ENCODE data around the gene ITGA5.

The ITGA5 gene

DNA sequence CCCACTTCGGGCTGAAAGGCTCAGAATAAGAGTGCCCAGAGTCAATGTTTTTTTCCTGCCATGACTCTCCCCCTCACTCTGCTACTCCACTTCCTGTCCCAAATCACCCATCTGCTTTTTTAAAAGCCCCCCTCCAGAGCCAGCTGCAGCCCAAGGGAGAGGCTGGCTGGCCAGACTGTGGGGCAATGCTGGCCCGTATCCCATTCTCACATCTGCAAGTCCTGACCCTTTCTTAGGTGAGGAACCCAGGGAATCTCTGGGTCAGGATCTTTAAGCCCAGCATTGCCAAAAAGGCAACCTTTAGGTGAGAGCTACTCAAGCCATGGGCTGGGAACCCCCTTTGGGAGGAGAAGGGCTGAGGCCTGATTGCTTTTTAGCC is 1.7 kb upstream of the ITGA5 start:
- no peaks in the 10 kb centered on the region for H3K9me3 ChIP-seq (ENCODE audit: control insufficient read depth, low read length)
- no peak overlapping the region for H3K4me3 ChIP-seq (ENCODE audit: extremely low read depth, insufficient read depth, low read length, poor library complexity, severe bottlenecking)
- 13 to 33% methylated on average over 2 of the region's 2 CpGs for WGBS, 2 experiments (ENCODE audit: insufficient coverage in 2 of 2)
- peaks cover 11% of the 10 kb centered on the region for H3K36me3 ChIP-seq (ENCODE audit: control insufficient read depth, insufficient read depth, low read length)
- H3K27ac ChIP-seq (ENCODE audit: low read depth, low read length, severe bottlenecking), result peak overlapping the region; percentile 85
- H3K4me1 ChIP-seq (ENCODE audit: control insufficient read depth, insufficient read depth, low read length, poor library complexity, severe bottlenecking), result peaks cover 51% of the 10 kb centered on the region

DNA sequence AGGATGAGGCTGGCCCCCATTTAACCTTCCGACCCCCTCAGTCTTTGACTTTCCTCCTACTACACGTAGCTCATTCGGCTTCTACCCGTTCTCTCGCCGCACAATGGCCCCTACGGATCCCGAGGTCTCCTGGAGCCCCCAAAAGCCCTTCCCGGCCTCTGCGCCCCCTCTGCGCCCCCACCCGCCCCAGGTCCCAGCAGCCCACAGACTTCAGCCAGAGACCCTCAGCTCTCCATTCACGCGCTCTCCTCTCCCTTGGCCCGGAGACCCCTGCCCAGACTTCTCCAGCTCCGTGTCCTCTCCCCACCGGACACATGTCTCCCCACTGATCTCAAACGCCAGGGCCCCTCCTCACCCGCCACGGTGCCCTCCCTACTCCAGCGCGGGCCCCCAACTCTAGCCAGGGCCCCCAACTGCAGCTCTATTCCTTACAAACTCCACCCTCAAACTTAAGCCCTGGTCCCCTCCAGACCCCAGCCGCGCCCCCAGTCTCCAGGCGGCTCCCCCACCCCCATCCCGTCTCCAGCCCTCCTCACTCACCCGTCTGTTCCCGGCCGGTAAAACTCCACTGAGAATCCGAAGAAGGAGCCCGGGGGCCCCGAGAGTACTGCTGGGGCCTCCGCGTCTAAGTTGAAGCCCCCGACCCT is 502 bp downstream of the ITGA5 start:
- Histone ChIP-seq H3K9me3 (ENCODE audit: control insufficient read depth, low read length) (no peaks in the 10 kb centered on the region), H3K4me3 (ENCODE audit: extremely low read depth, insufficient read depth, low read length, poor library complexity, severe bottlenecking) (peak overlapping the region; percentile 100), H3K4me1 (ENCODE audit: control insufficient read depth, insufficient read depth, low read length, poor library complexity, severe bottlenecking) (peaks cover 63% of the 10 kb centered on the region), H3K27ac (ENCODE audit: low read depth, low read length, severe bottlenecking) (peak overlapping the region; percentile 91), H3K36me3 (ENCODE audit: control insufficient read depth, insufficient read depth, low read length) (peaks cover 29% of the 10 kb centered on the region)
- 0% methylated on average over 20 to 22 of the region's 35 CpGs for WGBS, 2 experiments (ENCODE audit: insufficient coverage in 2 of 2)

DNA sequence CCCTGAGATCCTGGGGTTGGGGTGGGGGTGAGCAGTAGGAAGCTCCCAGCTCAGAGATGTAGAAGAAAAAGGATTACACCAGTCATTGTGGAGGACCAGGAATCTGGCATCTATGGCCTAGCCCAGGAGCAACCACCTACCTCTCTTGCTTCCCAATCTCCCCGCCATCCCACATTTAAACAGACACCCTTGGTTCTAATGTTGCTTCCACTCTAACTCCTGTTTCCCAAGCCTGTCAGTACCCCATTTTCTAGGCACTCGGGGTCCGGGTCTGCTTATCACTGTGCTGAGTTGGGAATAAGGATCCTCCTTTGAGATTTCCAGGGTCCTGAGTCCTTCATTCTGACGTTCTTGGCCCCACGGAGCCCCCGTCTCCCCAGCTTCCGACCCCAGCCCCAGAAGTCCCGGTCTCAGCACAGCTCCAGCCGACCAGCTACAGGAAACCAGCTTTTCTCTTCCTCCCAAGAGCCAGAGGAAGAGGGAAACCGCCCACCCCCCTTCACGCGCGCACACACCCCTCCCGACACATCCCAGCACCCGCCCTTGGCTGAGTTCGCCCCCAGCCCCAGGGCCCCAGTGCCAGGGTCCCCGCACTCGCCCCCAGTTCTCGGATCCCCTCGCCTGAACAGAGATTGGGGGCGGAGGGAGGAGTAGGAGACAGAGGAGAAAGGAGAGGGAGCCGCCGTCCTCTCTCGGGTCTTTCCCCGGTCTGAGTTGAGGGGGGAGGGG is 1.2 kb downstream of the ITGA5 start:
- Histone ChIP-seq H3K4me1 (ENCODE audit: control insufficient read depth, insufficient read depth, low read length, poor library complexity, severe bottlenecking) (peaks cover 65% of the 10 kb centered on the region), H3K36me3 (ENCODE audit: control insufficient read depth, insufficient read depth, low read length) (peaks cover 36% of the 10 kb centered on the region), H3K4me3 (ENCODE audit: extremely low read depth, insufficient read depth, low read length, poor library complexity, severe bottlenecking) (peak overlapping the region; percentile 100), H3K27ac (ENCODE audit: low read depth, low read length, severe bottlenecking) (peak overlapping the region; percentile 91), H3K9me3 (ENCODE audit: control insufficient read depth, low read length) (no peaks in the 10 kb centered on the region)
- 7 to 9% methylated on average over 4 to 9 of the region's 25 CpGs for WGBS, 2 experiments (ENCODE audit: insufficient coverage in 2 of 2)

DNA sequence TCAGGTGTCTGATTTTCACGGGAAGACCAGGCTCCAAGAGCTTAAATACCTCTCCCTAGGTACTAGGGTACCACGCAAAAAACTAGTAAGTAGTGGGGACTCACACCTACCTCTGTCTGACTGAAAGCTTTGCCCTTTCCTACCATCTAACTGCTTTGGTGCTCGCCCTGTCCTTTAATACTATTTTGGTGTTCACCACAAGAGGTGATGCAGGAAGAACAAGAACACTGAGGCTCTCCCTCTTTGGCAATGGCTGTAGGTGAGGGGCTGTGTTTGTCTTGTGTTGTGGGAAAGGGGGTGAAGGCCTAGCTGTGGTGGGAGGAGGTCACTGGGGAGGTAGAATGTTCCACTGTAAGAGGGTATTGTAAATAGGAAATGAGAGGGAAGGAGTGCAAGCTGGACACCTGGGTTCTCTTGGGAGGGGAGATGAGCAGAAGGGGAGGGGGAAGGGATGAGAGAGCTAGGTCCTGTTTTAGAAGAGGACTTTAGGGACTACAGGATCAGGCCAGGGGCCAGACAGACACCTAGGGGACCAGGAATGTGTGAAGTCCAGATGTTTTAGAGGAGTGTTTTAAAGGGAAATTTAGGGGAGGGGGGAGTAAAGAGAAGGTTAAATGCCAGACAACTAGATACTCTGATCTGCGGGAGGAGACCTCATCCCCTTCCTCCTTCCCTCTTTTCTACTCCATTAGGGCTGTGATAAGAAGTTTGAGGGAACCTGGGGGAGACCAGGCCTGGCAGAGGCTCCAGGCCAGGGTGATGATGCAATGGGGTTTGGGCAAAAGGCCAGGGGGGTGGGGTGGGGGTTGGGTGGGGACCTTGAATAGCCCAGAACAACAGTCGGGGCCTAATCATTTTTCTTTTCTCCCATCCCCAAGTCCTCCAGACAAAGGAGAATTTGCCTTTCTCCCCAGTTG is 2.1 kb downstream of the ITGA5 start:
- H3K4me3 ChIP-seq (ENCODE audit: extremely low read depth, insufficient read depth, low read length, poor library complexity, severe bottlenecking), result peak overlapping the region; percentile 100

DNA sequence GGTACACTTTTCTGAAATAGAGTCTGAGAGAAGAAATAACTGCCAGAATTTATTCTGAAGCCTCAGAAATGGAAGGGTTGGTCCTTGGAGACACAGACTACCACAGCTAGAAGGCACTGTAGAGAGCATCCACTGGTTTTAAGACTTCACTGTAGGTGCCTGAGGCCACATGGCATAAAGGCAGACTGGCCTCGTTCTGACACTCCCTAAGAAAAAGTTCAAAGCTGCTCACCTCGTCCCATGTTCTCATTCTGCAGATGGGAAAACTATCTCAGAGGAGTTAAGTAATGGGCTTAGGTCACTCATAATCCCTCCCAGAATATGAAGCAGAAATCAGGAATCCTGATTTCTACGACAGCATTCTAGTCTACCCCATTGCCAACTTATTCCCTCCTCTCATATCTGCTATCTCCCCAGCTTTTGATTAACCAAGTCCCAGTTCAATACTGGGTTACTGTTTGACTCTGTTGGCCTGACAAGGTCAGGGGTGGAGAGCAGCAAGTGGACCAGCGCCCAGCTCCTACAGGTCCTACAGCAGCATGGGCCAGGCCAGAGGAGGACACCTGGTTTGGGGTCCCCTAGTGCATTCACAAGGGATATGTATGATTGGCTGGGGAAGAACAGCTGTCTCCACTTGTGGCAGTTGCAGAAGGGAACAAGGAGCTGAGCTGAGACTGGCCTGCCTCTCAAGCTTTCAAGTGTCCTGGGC is 3.7 kb downstream of the ITGA5 start:
- peaks cover 61% of the 10 kb centered on the region for H3K36me3 ChIP-seq (ENCODE audit: control insufficient read depth, insufficient read depth, low read length)
- WGBS, 2 experiments (ENCODE audit: insufficient coverage in 2 of 2), result 70 to 95% methylated on average over 2 to 4 of the region's 4 CpGs
- H3K27ac ChIP-seq (ENCODE audit: low read depth, low read length, severe bottlenecking), result no peak overlapping the region
- H3K4me1 ChIP-seq (ENCODE audit: control insufficient read depth, insufficient read depth, low read length, poor library complexity, severe bottlenecking), result peaks cover 54% of the 10 kb centered on the region
- no peak overlapping the region for H3K4me3 ChIP-seq (ENCODE audit: extremely low read depth, insufficient read depth, low read length, poor library complexity, severe bottlenecking)
- no peaks in the 10 kb centered on the region for H3K9me3 ChIP-seq (ENCODE audit: control insufficient read depth, low read length)

More for the DNA sequence above, 2.1 kb downstream of the ITGA5 start:
- Histone ChIP-seq H3K36me3 (ENCODE audit: control insufficient read depth, insufficient read depth, low read length) (peaks cover 45% of the 10 kb centered on the region), H3K4me1 (ENCODE audit: control insufficient read depth, insufficient read depth, low read length, poor library complexity, severe bottlenecking) (peaks cover 65% of the 10 kb centered on the region), H3K27ac (ENCODE audit: low read depth, low read length, severe bottlenecking) (no peak overlapping the region), H3K9me3 (ENCODE audit: control insufficient read depth, low read length) (no peaks in the 10 kb centered on the region)
- 93% methylated on average over 3 of the region's 5 CpGs; no CpG with 5 or more reads in 1 of the 2 experiments for WGBS, 2 experiments (ENCODE audit: insufficient coverage in 2 of 2)

DNA sequence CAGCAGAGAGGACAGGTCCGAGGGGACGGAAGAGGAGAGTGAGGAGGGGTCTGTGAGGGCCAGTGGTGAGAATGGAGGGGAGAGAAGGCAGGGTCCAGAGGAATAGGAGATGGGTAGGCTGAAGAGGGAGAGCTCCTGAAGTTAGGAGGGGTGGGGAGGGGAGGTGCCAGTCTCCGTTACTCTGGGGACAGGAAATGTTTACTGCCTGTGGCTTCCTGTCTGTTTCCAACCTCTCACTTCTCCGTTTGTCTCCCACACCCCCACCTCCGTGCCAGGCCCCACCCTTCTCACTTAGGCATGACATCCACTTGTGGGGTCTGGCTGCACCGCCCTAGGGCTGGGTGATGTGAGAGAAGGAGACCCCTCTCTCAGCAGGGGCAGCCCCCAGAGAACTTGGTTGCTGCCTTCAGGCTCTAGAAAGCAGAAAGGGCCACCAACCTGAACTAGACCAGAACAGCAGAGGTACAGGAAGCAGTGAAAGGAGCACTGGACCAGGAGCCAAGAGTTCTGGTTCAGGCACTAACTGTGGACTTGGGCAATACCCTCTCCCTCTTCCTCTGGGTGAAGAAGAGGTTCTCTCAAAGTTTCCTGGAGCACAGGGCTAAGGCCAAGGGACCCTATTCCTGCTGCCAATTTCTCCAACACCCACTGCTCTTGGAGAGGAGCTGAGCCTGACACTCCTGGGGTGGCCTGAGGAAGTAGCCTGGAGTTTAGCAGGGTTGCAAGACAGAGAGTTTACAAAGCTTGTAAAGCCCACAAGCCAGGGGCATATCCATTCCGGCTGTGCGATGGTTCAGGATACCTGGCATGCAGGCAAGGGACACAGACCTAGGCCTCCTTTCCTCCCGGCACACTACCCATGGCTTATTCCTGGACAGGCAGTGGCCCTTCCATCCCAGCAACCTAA is 5.5 kb downstream of the ITGA5 start:
- WGBS, 2 experiments (ENCODE audit: insufficient coverage in 2 of 2), result 83 to 90% methylated on average over 5 of the region's 9 CpGs
- H3K27ac ChIP-seq (ENCODE audit: low read depth, low read length, severe bottlenecking), result peak overlapping the region; percentile 76

DNA sequence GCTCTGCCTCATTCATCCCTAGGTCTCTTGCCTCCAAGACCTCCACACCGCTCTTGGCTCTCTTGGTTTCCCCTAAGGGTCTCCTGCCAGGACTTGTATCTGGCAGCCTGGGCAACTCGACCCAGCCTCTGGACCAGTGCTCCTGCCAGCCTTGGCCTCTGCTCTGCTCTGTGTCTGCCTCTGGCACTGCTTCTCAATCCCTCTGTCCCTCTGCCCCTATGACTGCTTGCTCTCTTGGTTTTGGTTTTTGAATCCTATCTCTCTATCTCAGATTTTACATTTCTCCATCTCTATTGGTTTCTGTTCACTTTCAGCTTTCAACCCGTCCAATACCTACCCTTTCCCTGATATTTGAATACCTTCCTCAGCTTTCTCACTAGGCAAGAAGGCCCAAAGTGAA is 6.3 kb downstream of the ITGA5 start:
- peaks cover 86% of the 10 kb centered on the region for H3K36me3 ChIP-seq (ENCODE audit: control insufficient read depth, insufficient read depth, low read length)
- H3K27ac ChIP-seq (ENCODE audit: low read depth, low read length, severe bottlenecking), result peak overlapping the region; percentile 43
- no peaks in the 10 kb centered on the region for H3K9me3 ChIP-seq (ENCODE audit: control insufficient read depth, low read length)
- H3K4me1 ChIP-seq (ENCODE audit: control insufficient read depth, insufficient read depth, low read length, poor library complexity, severe bottlenecking), result peaks cover 46% of the 10 kb centered on the region
- 87 to 90% methylated on average over 2 of the region's 3 CpGs for WGBS, 2 experiments (ENCODE audit: insufficient coverage in 2 of 2)
- no peak overlapping the region for H3K4me3 ChIP-seq (ENCODE audit: extremely low read depth, insufficient read depth, low read length, poor library complexity, severe bottlenecking)

More for the DNA sequence above, 5.5 kb downstream of the ITGA5 start:
- no peak overlapping the region for H3K4me3 ChIP-seq (ENCODE audit: extremely low read depth, insufficient read depth, low read length, poor library complexity, severe bottlenecking)
- H3K9me3 ChIP-seq (ENCODE audit: control insufficient read depth, low read length), result no peaks in the 10 kb centered on the region
- H3K36me3 ChIP-seq (ENCODE audit: control insufficient read depth, insufficient read depth, low read length), result peaks cover 79% of the 10 kb centered on the region
- H3K4me1 ChIP-seq (ENCODE audit: control insufficient read depth, insufficient read depth, low read length, poor library complexity, severe bottlenecking), result peaks cover 46% of the 10 kb centered on the region

DNA sequence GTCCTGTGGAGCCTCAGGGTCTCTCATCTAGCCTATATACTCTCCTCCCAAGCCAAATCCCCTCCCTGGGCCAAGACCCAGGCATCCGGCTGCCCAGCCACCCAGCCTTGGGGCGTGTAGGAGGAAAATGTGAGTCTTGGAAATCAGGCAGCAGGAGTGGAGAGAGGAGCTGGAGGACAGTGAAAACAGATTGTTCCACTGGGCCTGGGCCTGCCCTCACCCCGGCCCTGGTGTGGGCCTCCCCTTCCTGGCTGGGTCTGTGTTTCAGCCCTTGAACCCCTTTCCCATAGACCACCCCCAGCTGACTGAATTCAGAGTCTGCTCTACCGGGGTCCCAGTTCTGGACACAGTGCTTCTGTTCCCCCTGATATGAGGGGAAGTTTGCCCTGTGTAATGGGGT is 6.7 kb downstream of the ITGA5 start:
- Histone ChIP-seq H3K27ac (ENCODE audit: low read depth, low read length, severe bottlenecking) (peak overlapping the region; percentile 43), H3K4me3 (ENCODE audit: extremely low read depth, insufficient read depth, low read length, poor library complexity, severe bottlenecking) (no peak overlapping the region), H3K4me1 (ENCODE audit: control insufficient read depth, insufficient read depth, low read length, poor library complexity, severe bottlenecking) (peaks cover 46% of the 10 kb centered on the region), H3K9me3 (ENCODE audit: control insufficient read depth, low read length) (no peaks in the 10 kb centered on the region), H3K36me3 (ENCODE audit: control insufficient read depth, insufficient read depth, low read length) (peaks cover 91% of the 10 kb centered on the region)
- 80 to 94% methylated on average over 1 to 2 of the region's 4 CpGs for WGBS, 2 experiments (ENCODE audit: insufficient coverage in 2 of 2)

DNA sequence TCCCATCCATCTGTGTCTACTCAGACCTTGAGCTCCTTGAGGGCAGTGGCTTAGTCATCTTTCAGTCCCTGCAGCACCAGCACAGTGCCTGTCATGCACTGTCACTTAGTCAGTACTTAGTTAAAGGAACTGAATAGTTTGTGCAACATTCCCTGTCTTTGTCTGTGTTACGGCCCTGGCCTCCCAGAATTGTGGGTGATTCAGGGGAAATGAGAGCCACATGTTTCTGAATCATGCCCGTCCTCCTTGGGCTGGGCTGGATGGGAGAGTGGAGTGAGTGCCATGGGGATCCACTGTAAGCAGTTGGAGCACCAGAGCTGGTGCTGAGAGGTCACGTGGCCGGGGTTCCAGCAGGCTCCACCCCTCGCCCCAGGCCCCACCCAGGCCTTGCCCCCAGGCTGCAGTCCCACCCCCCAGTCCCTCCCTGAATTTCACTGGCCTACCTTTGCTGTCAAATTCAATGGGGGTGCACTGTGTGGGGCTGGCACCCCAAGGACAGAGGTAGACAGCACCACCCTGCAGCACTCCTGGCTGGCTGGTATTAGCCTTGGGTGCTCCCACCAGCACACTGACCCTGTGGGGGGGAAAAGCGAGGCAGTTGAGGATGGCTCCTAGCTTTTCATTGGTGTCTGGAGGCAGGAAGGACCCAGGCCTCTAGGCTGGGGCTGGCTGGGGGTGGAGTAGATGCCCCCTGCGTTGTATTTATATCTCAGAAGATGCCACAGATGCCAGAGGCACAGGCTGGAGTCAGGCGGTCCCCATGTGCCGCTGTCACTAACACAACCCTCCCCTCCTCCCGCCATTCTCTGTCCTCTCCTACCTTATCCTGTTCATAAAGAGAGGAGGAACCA is 7.5 kb downstream of the ITGA5 start:
- Histone ChIP-seq H3K36me3 (ENCODE audit: control insufficient read depth, insufficient read depth, low read length) (peaks cover 95% of the 10 kb centered on the region), H3K4me1 (ENCODE audit: control insufficient read depth, insufficient read depth, low read length, poor library complexity, severe bottlenecking) (peaks cover 42% of the 10 kb centered on the region), H3K4me3 (ENCODE audit: extremely low read depth, insufficient read depth, low read length, poor library complexity, severe bottlenecking) (no peak overlapping the region), H3K9me3 (ENCODE audit: control insufficient read depth, low read length) (no peaks in the 10 kb centered on the region), H3K27ac (ENCODE audit: low read depth, low read length, severe bottlenecking) (peak overlapping the region; percentile 43)
- 44 to 66% methylated on average over 2 to 5 of the region's 10 CpGs for WGBS, 2 experiments (ENCODE audit: insufficient coverage in 2 of 2)
